Kidney (tissue), 14 donors: Measurements from ENCODE around the gene RNGTT. TPM values are rescaled to one million over a fixed set of nuclear protein-coding genes. Genes with fewer than 3 reads are reported as not detected.

Experiments
- DNase-seq, 5 donors: peaks; one replicate each; pipeline ENCODE4 v3.0.0-alpha.2; 2013 to 2020
- FAIRE-seq: peaks from 2 replicates; lab custom pipeline; 2012; peaks lifted over from hg19 to GRCh38; lab: Jason Lieb, UNC
- H3K27ac ChIP-seq, 2 donors: one replicate each; pipeline ENCODE4 v1.7.0; 2013; ENCODE audit warnings: low read depth in 2 of 2, low read length in 2 of 2, inconsistent platforms in 1 of 2
- H3K27me3 ChIP-seq: one replicate; pipeline ENCODE4 v1.7.1; 2013; ENCODE audit warnings: low read length, inconsistent platforms; ENCODE audit not compliant: control insufficient read depth, insufficient read depth
- H3K36me3 ChIP-seq, 3 donors: one replicate each; pipeline versions ENCODE4 v1.7.0 to v1.7.1; 2013; ENCODE audit warnings: low read length in 3 of 3, control low read depth in 1 of 3, inconsistent platforms in 1 of 3; ENCODE audit not compliant: insufficient read depth in 3 of 3, control insufficient read depth in 2 of 3
- H3K4me1 ChIP-seq, 3 donors: one replicate each; pipeline versions ENCODE4 v1.7.0 to v1.7.1; 2013; ENCODE audit warnings: low read length in 3 of 3, inconsistent platforms in 1 of 3, low read depth in 1 of 3; ENCODE audit not compliant: control insufficient read depth in 2 of 3, insufficient read depth in 2 of 3
- H3K4me3 ChIP-seq, 3 donors: one replicate each; pipeline versions ENCODE4 v1.7.0 to v1.8.1; 2013; ENCODE audit warnings: low read length in 3 of 3, control low read depth in 1 of 3, inconsistent platforms in 1 of 3
- H3K9ac ChIP-seq, 3 donors: one replicate each; pipeline versions ENCODE4 v1.7.0 to v1.7.1; 2013; ENCODE audit warnings: low read length in 3 of 3, control low read depth in 1 of 3, inconsistent platforms in 1 of 3
- H3K9me3 ChIP-seq, 3 donors: one replicate each; pipeline versions ENCODE4 v1.7.0 to v1.7.1; 2013; ENCODE audit warnings: low read length in 3 of 3, control low read depth in 1 of 3, inconsistent platforms in 1 of 3; ENCODE audit not compliant: control insufficient read depth in 2 of 3, insufficient read depth in 1 of 3
- intact Hi-C: fragments of 100-400 bp; cut with DNase I; formaldehyde crosslinking; loops from one replicate; pipeline ENCODE4 v1.11.1; 2022
- polyA plus RNA-seq: library from polyadenylated mRNA; stranded (reverse); fragments of 350-450 nt; fragmentation: Illumina TruSeq; extraction: RNeasy Lipid Tissue Mini Kit (QIAGEN cat#74804); gene quantifications from one replicate; pipeline ENCODE4 v1.2.3, GENCODE V29; 2014; ENCODE audit warnings: low read depth, low replicate concordance; ENCODE audit not compliant: insufficient read depth
- total RNA-seq: library from RNA; stranded (reverse); fragmentation: NEBNext Ultra II Directional; extraction: Animal tissue kit (Norgen Biotek cat#: 25700); gene quantifications from one replicate; pipeline ENCODE4 v1.2.1, GENCODE V29; 2021
- TF ChIP-seq, protein P1 (sequence below): IDR thresholded peaks from 3 replicates; pipeline ENCODE4 v1.5.1; 2012; ENCODE audit warnings: mild to moderate bottlenecking, moderate library complexity, borderline replicate concordance; ENCODE audit not compliant: insufficient read depth; ENCODE audit errors: extremely low read depth
- donor health status: control.
- donor health status: control.
- donor health status: control.
- donor health status: control.
- donor health status: control.
- donor health status: DM: yes; HTN: yes; CAD: no.
- donor health status: Normal renal cell carcinoma (clear cell type).

Gene RNGTT
- total and polyA plus RNA-seq, 2 donors from 2014 or later = 5.4 to 13.8 TPM

DNA sequence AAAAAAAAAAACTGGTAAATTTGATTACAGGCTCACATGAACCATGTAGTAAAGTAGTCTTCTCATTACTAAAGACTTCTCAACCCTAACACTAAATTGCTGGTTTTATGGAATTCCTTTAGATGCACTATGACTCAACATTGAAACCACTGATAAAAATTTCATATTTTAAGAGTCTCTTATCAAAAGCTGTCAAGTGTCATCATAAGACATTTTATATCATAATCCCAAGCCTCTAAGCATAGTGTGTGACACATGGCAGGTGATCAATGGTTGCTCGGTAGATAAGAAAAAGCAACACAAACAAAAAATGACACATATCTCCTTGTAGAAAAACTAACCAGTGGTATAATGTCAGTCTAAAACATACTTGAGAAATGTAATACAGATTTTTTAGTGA is 258.4 kb downstream of the RNGTT start:
- intact Hi-C loops = no loop called here
- H3K9ac ChIP-seq = no peak overlapping the region

DNA sequence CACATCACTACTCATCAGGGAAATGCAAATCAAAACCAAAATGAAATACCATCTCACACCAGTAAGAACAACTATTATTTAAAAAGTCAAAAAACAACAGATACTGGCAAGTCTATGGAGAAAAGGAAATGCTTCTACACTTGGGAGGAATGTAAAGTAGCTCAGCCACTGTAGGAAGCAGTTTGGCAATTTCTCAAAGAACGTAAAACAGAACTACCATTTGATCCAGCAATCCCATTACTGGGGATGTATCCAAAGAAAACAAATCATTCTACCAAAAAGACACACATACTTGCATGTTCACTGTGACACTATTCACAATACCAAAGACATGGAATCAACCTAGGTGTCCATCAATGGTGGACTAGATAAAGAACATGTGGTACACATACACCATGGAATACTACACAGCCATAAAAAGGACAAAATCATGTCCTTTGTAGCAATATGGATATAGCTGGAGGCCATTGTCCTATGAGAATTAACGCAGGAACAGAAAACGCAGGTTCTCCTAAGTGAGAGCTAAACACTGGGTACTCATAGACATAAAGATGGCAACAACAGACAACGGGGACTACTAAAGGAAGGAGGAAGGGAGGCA is 260.4 kb downstream of the RNGTT start:
- TF ChIP-seq, protein P1, sequence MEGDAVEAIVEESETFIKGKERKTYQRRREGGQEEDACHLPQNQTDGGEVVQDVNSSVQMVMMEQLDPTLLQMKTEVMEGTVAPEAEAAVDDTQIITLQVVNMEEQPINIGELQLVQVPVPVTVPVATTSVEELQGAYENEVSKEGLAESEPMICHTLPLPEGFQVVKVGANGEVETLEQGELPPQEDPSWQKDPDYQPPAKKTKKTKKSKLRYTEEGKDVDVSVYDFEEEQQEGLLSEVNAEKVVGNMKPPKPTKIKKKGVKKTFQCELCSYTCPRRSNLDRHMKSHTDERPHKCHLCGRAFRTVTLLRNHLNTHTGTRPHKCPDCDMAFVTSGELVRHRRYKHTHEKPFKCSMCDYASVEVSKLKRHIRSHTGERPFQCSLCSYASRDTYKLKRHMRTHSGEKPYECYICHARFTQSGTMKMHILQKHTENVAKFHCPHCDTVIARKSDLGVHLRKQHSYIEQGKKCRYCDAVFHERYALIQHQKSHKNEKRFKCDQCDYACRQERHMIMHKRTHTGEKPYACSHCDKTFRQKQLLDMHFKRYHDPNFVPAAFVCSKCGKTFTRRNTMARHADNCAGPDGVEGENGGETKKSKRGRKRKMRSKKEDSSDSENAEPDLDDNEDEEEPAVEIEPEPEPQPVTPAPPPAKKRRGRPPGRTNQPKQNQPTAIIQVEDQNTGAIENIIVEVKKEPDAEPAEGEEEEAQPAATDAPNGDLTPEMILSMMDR = no peak
- peaks cover 0 to 4% (median 2%) of the 10 kb centered on the region in 3 donors for H3K9me3 ChIP-seq
- no peak overlapping the region for H3K4me3 ChIP-seq
- no peak overlapping the region for H3K9ac ChIP-seq
- no peak for DNase-seq
- intact Hi-C loops = no loop called here
- FAIRE-seq = no peak
- H3K27me3 ChIP-seq = no peaks in the 10 kb centered on the region
- no peaks in the 10 kb centered on the region for H3K36me3 ChIP-seq
- no peak overlapping the region for H3K27ac ChIP-seq
- H3K4me1 ChIP-seq = no peaks in the 10 kb centered on the region

More for the DNA sequence above, 258.4 kb downstream of the RNGTT start:
- TF ChIP-seq, protein P1 = no peak
- no peaks in the 10 kb centered on the region for H3K4me1 ChIP-seq
- H3K27ac ChIP-seq = no peak overlapping the region
- H3K4me3 ChIP-seq = no peak overlapping the region
- H3K36me3 ChIP-seq = no peaks in the 10 kb centered on the region
- DNase-seq = no peak
- H3K27me3 ChIP-seq = no peaks in the 10 kb centered on the region
- no peak for FAIRE-seq
- H3K9me3 ChIP-seq = peaks cover 0 to 4% (median 2%) of the 10 kb centered on the region in 3 donors

DNA sequence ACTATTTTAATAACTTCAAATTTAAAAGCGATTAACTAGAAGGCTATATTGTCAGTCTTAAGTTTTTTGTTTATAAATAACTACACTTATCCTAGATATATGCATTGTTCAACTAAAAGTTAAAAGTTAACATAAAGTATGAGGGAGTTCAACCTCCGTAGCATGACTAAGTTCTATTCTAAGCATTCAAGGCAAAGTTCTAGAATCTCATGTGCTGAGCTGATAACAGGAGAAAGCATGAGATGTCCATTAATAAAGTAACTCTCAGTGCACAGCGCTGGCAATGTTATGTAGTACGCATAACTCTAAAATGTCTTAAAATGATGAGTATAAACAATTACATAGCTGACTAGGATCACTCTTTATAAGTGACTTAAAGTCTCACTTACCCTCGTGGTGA is 264.8 kb downstream of the RNGTT start:
- intact Hi-C loops = no loop called here
- H3K27ac ChIP-seq = no peak overlapping the region
- TF ChIP-seq, protein P1 = no peak
- H3K4me3 ChIP-seq = no peak overlapping the region
- H3K27me3 ChIP-seq = no peaks in the 10 kb centered on the region
- no peaks in the 10 kb centered on the region for H3K36me3 ChIP-seq
- FAIRE-seq (no peak), DNase-seq (peak in 2 of 5 donors; percentile 4 to 8)
- peaks cover 0 to 4% (median 2%) of the 10 kb centered on the region in 3 donors for H3K9me3 ChIP-seq
- no peaks in the 10 kb centered on the region for H3K4me1 ChIP-seq
- no peak overlapping the region for H3K9ac ChIP-seq
